Colonic mucosa (tissue), 4 donors: ENCODE data around the gene PDLIM4. TPM values are rescaled to one million over a fixed set of nuclear protein-coding genes. Genes with fewer than 3 reads are reported as not detected.

ENCODE experiments used
- DNase-seq: peaks from one replicate; pipeline ENCODE4 v3.0.0-alpha.2; 2020
- H3K27ac ChIP-seq: fragments of 200-600 bp; one replicate; pipeline ENCODE4 v1.8.0; 2021
- H3K27me3 ChIP-seq: fragments of 200-600 bp; one replicate; pipeline ENCODE4 v1.8.0; 2021
- H3K36me3 ChIP-seq: fragments of 200-600 bp; one replicate; pipeline ENCODE4 v1.8.0; 2021
- H3K4me1 ChIP-seq: fragments of 200-600 bp; one replicate; pipeline ENCODE4 v1.8.0; 2021; ENCODE audit warnings: mild to moderate bottlenecking
- H3K4me3 ChIP-seq: fragments of 200-600 bp; one replicate; pipeline ENCODE4 v1.8.0; 2021
- H3K9ac ChIP-seq, 2 donors: one replicate each; pipeline ENCODE4 v1.7.0; 2013; ENCODE audit warnings: control low read depth in 2 of 2, low read depth in 2 of 2, low read length in 2 of 2
- H3K9me3 ChIP-seq: fragments of 200-600 bp; one replicate; pipeline ENCODE4 v1.8.0; 2021
- intact Hi-C: fragments of 100-400 bp; cut with DNase I; formaldehyde crosslinking; loops from one replicate; pipeline ENCODE4 v1.14.1; 2022
- total RNA-seq, 2 donors: library from RNA; stranded (reverse); fragmentation: NEBNext Ultra II Directional in 1 of 2; extraction: Animal tissue kit (Norgen Biotek cat#: 25700) in 1 of 2; gene quantifications; one replicate each; pipeline ENCODE4 v1.2.1, GENCODE V29; 2021
- TF ChIP-seq, protein P1 (sequence below): fragments of 200-600 bp; IDR thresholded peaks from one replicate; pipeline ENCODE4 v1.8.0; 2022; ENCODE audit warnings: antibody characterized with exemption, mild to moderate bottlenecking
- donor health status: healthy.
- donor health status: DM: no; HTN: no; CAD: no.
- donor health status: DM: no; HTN: no; CAD: no.

The PDLIM4 gene
- total RNA-seq, 2 donors from 2014 or later: 2.3 to 14.3 TPM

DNA sequence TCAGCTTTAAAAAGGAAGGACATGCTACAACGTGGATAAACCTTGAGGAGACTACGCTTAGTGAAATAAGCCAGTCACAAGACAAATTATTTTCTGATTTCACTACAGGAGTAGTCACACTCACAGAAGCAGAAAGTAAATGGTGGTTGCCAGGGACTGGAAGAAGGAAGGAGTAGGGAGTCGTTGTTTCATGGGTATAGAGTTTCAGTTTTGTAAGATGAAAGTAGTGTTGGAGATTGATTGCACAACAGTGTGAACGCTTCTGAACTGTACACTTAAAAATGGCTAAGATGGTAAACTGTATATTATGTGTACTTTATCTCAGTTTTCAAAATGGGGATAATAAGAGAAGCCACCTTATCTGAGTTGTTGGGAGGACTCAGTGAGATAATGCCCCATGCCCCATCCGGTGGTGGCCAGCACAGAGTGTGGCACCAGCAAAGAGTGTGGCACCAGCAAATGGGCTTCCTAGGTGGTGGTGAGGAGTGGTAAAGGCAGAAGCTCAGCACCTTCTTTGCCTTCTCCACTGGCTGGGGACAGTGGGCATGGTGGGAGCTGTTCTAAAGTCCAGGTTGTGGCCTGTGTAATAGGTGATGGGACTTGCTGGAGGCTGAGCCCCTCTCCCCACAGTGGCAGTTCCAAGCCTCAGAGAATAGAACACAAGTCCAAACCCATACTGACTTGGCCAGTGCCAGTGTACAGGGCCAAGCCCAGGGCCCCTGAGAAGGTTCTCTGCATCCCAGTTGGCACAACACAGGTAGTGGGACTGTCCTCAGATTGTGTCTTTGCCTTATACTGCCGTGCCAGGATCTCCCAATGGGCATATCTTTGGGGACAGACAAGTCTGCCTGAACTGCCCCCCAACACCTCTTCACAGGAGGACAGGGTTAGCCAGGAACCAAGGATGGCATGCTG is 41.1 kb downstream of the PDLIM4 start:
- Histone ChIP-seq H3K27me3 (no peaks in the 10 kb centered on the region), H3K9ac (no peak overlapping the region), H3K9me3 (no peaks in the 10 kb centered on the region), H3K4me1 (peaks cover 3% of the 10 kb centered on the region), H3K36me3 (no peaks in the 10 kb centered on the region), H3K4me3 (no peak overlapping the region), H3K27ac (no peak overlapping the region)
- intact Hi-C loops: loop anchor here (10.0 kb wide), 1 partner anchor 186 kb away; no protein-coding TSS in a partner anchor
- DNase-seq: no peak
- TF ChIP-seq, protein P1, sequence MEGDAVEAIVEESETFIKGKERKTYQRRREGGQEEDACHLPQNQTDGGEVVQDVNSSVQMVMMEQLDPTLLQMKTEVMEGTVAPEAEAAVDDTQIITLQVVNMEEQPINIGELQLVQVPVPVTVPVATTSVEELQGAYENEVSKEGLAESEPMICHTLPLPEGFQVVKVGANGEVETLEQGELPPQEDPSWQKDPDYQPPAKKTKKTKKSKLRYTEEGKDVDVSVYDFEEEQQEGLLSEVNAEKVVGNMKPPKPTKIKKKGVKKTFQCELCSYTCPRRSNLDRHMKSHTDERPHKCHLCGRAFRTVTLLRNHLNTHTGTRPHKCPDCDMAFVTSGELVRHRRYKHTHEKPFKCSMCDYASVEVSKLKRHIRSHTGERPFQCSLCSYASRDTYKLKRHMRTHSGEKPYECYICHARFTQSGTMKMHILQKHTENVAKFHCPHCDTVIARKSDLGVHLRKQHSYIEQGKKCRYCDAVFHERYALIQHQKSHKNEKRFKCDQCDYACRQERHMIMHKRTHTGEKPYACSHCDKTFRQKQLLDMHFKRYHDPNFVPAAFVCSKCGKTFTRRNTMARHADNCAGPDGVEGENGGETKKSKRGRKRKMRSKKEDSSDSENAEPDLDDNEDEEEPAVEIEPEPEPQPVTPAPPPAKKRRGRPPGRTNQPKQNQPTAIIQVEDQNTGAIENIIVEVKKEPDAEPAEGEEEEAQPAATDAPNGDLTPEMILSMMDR: no peak

DNA sequence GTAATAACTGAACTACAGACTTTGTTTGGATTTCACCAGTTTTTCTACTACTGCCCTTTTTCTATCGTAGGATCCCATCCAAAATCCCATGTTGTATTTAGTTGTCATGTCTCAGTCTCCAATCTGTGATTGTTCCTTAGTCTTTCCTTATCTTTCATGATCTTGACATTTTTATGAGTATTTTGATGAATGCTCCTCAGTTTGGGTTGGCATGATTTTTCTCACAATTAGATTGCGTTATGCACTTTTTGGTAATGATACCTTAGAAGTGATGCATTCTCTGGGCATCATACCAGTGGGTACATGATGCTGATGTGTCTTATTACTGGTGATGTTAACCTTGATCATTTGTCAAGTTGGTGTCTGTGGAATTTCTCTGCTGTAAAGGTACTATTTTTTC is 42.4 kb downstream of the PDLIM4 start:
- Histone ChIP-seq H3K9ac (no peak overlapping the region), H3K9me3 (no peaks in the 10 kb centered on the region), H3K27ac (no peak overlapping the region), H3K4me1 (peaks cover 3% of the 10 kb centered on the region), H3K4me3 (no peak overlapping the region), H3K36me3 (no peaks in the 10 kb centered on the region), H3K27me3 (no peaks in the 10 kb centered on the region)
- DNase-seq: no peak
- TF ChIP-seq, protein P1: no peak
- intact Hi-C loops: loop anchor here (10.0 kb wide), 1 partner anchor 185 kb away; no protein-coding TSS in a partner anchor

DNA sequence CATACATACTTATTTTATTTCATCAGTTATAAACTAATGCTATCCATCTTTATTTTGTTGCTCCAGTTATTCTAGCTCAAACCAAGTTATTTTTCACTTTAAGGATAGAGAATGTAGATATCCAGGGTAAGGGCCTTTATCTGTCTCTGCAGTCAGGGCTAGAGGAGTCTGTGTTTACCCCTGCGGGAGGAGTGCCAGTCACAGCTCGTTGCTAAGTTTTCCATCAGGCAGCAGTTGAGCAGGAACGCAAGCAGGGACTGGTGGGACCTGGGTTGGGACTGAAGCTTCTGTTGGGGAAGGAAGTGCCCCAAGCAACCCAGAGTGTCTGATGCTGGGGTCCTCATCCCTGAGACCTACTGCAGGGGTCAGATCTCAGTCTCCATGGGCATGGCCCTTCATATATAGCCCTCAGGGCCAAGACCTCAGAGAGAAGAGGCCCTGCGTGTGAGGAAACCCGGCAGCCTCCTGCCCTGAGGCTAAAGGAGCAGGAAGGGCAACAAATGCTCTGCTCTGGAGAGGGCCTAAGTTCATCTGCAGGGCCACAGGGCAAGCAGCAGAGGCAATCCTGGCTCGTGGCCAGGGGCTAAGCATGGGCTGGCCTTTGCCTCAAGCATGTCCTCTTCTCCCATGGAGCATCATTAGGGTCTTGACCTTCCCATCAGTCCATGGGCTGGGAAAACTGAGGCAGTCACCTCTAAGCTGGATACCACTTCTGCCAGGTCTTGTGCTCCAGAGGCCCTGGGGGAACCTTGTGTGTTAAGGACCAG is 43.3 kb downstream of the PDLIM4 start:
- Histone ChIP-seq H3K9me3 (peaks cover 3% of the 10 kb centered on the region), H3K4me1 (peaks cover 3% of the 10 kb centered on the region), H3K27me3 (no peaks in the 10 kb centered on the region), H3K4me3 (no peak overlapping the region), H3K9ac (peak overlapping the region in 1 of 2 donors; percentile 52), H3K36me3 (no peaks in the 10 kb centered on the region), H3K27ac (no peak overlapping the region)
- no peak for DNase-seq
- TF ChIP-seq, protein P1: no peak
- intact Hi-C loops: no loop called here

DNA sequence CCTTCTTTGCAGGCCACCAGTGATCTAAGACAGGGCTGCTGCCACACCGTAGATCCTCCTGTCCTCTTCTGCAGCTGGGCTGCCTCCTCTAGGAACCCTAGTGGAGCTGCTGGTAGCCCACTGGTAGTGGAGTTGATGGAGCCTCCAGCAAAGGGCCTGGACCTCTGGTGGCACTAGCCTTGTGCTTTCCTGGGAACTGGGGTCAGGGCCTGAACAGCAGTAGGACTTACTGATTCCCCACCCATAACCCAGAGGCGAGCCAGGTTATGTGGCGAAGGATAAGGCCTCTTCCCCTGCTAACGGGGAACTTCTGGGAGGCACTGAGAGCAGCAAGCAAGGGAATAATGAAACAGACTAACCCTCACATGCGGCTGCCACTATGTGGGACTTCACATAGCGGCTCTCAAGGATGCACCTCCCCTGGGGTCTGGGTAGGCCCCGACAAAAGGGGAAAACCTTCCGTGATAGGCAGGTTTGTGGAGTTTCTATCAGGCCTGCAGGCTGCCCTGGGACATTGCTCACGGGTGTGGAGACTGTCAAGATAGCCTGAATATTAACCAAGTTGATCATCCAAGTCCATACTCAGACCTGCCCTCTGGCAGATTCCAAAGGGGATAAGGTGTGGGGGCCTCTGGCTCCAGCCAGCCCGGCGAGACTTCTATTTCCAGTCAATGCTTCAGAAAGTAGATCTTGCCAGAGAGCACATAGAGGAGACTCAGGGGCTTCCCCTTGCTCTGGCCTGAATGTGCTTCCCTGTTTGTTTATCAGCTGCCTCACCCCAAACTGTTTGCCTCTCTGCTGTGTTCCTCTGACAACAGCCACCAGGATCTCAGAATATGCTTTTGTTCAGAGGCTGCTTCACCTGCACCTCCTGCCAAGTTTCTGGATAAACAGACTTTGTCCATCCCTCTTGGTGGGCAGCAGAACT is 44.1 kb downstream of the PDLIM4 start:
- peak overlapping the region in 1 of 2 donors; percentile 52 for H3K9ac ChIP-seq
- H3K36me3 ChIP-seq: no peaks in the 10 kb centered on the region
- no peak for DNase-seq
- peaks cover 3% of the 10 kb centered on the region for H3K4me1 ChIP-seq
- peak overlapping the region; percentile 18 for H3K27ac ChIP-seq
- intact Hi-C loops: no loop called here
- TF ChIP-seq, protein P1: no peak
- H3K4me3 ChIP-seq: no peak overlapping the region
- no peaks in the 10 kb centered on the region for H3K27me3 ChIP-seq
- peaks cover 3% of the 10 kb centered on the region for H3K9me3 ChIP-seq

DNA sequence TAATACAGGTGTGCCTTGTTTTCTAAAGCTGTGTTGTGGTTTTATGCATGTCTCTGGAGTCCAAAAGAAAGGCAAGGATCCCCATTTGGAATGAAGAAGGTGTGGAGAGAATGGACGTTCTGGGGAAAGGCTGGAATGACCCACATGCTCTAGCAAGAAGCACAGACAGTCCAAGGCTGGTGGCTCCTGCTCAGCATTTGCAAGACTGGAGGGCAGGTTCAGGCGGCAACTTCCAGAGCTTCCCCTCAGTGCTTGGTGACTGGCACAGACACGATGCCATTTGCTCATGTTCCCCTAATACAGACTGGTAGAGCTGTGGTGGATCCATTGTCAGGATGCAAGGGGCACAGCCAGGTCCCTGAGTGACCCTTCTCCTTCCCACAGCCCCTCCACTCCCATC is 44.9 kb downstream of the PDLIM4 start:
- peaks cover 3% of the 10 kb centered on the region for H3K4me1 ChIP-seq
- H3K36me3 ChIP-seq: no peaks in the 10 kb centered on the region
- intact Hi-C loops: no loop called here
- H3K27me3 ChIP-seq: no peaks in the 10 kb centered on the region
- TF ChIP-seq, protein P1: no peak
- H3K9ac ChIP-seq: no peak overlapping the region
- peaks cover 3% of the 10 kb centered on the region for H3K9me3 ChIP-seq
- no peak for DNase-seq
- no peak overlapping the region for H3K4me3 ChIP-seq
- no peak overlapping the region for H3K27ac ChIP-seq
